Vagina (tissue), 2 donors: Measurements from ENCODE around the gene IYD. TPM values are rescaled to one million over a fixed set of nuclear protein-coding genes. Genes with fewer than 3 reads are reported as not detected.
A peak's percentile ranks its signal among the peaks of the same experiment; 100 is the strongest.

Experiments used
- DNase-seq, 2 donors: peaks; one replicate each; pipeline ENCODE4 v3.0.0-alpha.2; 2017; ENCODE audit errors: extremely low spot score in 2 of 2
- H3K27ac ChIP-seq: fragments of 200-600 bp; sonication (generic); one replicate; pipeline ENCODE4 v1.5.1; 2019
- H3K27me3 ChIP-seq: fragments of 200-600 bp; sonication (generic); one replicate; pipeline ENCODE4 v1.5.1; 2019
- H3K36me3 ChIP-seq, 2 donors: fragments of 200-600 bp; sonication (generic); one replicate each; pipeline ENCODE4 v1.5.1; 2017 to 2019
- H3K4me1 ChIP-seq: fragments of 200-600 bp; sonication (generic); one replicate; pipeline ENCODE4 v1.5.1; 2019
- H3K4me3 ChIP-seq, 2 donors: fragments of 200-600 bp; sonication (generic); 1 replicate in 1 of 2; 2 replicates in 1 of 2; pipeline ENCODE4 v1.5.1; 2016 to 2019
- H3K9me3 ChIP-seq: fragments of 200-600 bp; sonication (generic); one replicate; pipeline ENCODE4 v1.5.1; 2019
- POLR2A ChIP-seq, 2 donors: fragments of 450-650 bp; IDR thresholded peaks; one replicate each; pipeline ENCODE4 v1.6.1; 2017; ENCODE audit warnings: antibody characterized with exemption in 2 of 2, mild to moderate bottlenecking in 2 of 2, moderate library complexity in 2 of 2
- POLR2AphosphoS5 ChIP-seq, 2 donors: sonication (generic); formaldehyde crosslinking; IDR thresholded peaks; one replicate each; pipeline ENCODE4 v1.9.0; 2017; ENCODE audit warnings: antibody characterized with exemption in 2 of 2, mild to moderate bottlenecking in 2 of 2, low read depth in 1 of 2; ENCODE audit not compliant: insufficient read depth in 1 of 2
- intact Hi-C: fragments of 100-400 bp; cut with DNase I; formaldehyde crosslinking; loops from one replicate; pipeline ENCODE4 v1.15.1; 2023
- total RNA-seq: library from RNA; depleted of rRNA; stranded (reverse); fragments of >200 nt; gene quantifications from one replicate; pipeline ENCODE4 v1.2.3, GENCODE V29; 2016
- TF ChIP-seq, protein P1 (sequence below), 3 experiments: fragments of 450-650 bp in 2 of 3; fragments of 200-600 bp in 1 of 3; sonication (generic) in 1 of 3; IDR thresholded peaks; one replicate each; pipeline ENCODE4 v1.5.1; 2017 to 2019; ENCODE audit warnings: antibody characterized with exemption in 3 of 3, mild to moderate bottlenecking in 2 of 3, moderate library complexity in 2 of 3

IYD gene
- total RNA-seq, 1 donor from 2014 or later = not detected

DNA sequence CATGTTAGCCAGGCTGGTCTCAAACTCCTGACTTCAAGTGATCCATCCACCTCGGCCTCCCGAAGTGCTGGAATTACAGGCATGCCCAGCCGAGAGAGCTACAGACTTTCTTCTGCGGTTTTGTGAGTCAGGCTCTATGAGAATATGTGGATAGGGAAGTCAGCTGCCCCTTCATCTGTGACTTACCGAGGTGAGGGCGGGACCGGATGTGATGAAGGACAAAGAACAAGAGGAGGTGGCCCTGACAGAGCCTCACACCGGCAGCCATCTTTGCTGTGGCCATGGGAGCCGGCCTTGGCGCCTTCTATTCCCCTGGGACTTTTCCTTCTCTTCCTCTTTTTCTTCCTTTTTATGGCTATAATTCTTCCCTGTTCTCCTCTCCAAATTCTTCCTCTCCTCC lies 67.0 kb downstream of the IYD start:
- intact Hi-C loops = no loop called here
- TF ChIP-seq POLR2A (IDR thresholded peaks at IDR 0.05) = no peak
- TF ChIP-seq, protein P1, sequence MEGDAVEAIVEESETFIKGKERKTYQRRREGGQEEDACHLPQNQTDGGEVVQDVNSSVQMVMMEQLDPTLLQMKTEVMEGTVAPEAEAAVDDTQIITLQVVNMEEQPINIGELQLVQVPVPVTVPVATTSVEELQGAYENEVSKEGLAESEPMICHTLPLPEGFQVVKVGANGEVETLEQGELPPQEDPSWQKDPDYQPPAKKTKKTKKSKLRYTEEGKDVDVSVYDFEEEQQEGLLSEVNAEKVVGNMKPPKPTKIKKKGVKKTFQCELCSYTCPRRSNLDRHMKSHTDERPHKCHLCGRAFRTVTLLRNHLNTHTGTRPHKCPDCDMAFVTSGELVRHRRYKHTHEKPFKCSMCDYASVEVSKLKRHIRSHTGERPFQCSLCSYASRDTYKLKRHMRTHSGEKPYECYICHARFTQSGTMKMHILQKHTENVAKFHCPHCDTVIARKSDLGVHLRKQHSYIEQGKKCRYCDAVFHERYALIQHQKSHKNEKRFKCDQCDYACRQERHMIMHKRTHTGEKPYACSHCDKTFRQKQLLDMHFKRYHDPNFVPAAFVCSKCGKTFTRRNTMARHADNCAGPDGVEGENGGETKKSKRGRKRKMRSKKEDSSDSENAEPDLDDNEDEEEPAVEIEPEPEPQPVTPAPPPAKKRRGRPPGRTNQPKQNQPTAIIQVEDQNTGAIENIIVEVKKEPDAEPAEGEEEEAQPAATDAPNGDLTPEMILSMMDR (IDR thresholded peaks at IDR 0.05) = no peak
- TF ChIP-seq POLR2AphosphoS5 (IDR thresholded peaks at IDR 0.05; ENCODE audit: insufficient read depth in 1 of 2, low read depth in 1 of 2) = no peak
- H3K9me3 ChIP-seq = no peaks in the 10 kb centered on the region

DNA sequence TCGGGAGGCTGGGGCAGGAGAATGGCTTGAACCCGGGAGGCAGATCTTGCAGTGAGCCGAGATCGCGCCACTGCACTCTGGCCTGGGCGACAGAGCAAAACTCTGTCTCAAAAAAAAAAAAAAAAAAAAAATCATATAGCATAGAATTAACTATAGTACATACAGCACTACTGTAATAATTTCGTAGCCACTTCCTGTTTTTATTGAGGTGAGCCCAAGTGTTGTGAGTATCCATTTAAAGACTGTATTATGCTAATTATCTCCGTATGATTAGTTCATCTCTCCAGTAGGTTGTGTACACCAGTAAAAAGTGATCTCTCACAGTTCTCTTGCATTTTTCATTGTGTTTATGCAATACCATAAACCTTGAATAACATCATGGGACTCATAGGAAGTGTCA lies 70.6 kb downstream of the IYD start:
- DNase-seq = no peak
- Histone ChIP-seq H3K9me3 (no peaks in the 10 kb centered on the region), H3K4me3 (no peak overlapping the region), H3K27me3 (no peaks in the 10 kb centered on the region), H3K27ac (no peak overlapping the region), H3K4me1 (no peaks in the 10 kb centered on the region), H3K36me3 (no peaks in the 10 kb centered on the region)
- intact Hi-C loops = no loop called here
- TF ChIP-seq, protein P1 (IDR thresholded peaks at IDR 0.05) = no peak
- TF ChIP-seq POLR2AphosphoS5 (IDR thresholded peaks at IDR 0.05; ENCODE audit: insufficient read depth in 1 of 2, low read depth in 1 of 2) = no peak
- TF ChIP-seq POLR2A (IDR thresholded peaks at IDR 0.05) = no peak

More for the DNA sequence above, 67.0 kb downstream of the IYD start:
- DNase-seq = no peak
- Histone ChIP-seq H3K27ac (no peak overlapping the region), H3K4me3 (no peak overlapping the region), H3K36me3 (no peaks in the 10 kb centered on the region), H3K27me3 (no peaks in the 10 kb centered on the region), H3K4me1 (no peaks in the 10 kb centered on the region)

DNA sequence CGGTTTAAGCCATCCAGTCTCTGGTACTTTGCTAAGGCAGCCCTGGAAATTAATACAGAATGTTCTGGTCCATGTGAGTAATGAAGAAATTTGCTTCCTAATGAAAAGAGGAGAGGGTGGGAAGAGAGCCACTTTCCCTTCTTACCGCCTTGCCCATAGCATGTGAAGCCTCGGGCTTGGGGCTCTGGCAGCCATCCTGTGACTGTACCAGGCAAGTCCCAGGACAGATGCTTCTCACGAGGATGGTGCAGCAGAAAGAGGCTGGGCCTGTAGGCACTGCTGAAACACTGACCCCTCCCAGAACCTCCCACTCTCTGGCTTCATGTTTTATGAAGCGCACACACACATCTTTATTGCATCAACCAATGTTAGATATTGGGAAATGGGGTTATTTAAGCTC lies 74.8 kb downstream of the IYD start:
- H3K27me3 ChIP-seq = no peaks in the 10 kb centered on the region
- intact Hi-C loops = no loop called here
- H3K27ac ChIP-seq = peak overlapping the region; percentile 26
- H3K9me3 ChIP-seq = no peaks in the 10 kb centered on the region
- no peaks in the 10 kb centered on the region for H3K36me3 ChIP-seq
- no peak overlapping the region for H3K4me3 ChIP-seq
- H3K4me1 ChIP-seq = no peaks in the 10 kb centered on the region
- no peak for TF ChIP-seq POLR2A (IDR thresholded peaks at IDR 0.05)
- TF ChIP-seq, protein P1 (IDR thresholded peaks at IDR 0.05) = no peak
- TF ChIP-seq POLR2AphosphoS5 (IDR thresholded peaks at IDR 0.05; ENCODE audit: insufficient read depth in 1 of 2, low read depth in 1 of 2) = peak in 1 of 2 donors; percentile 72
- DNase-seq = peak in 1 of 2 donors; percentile 88

DNA sequence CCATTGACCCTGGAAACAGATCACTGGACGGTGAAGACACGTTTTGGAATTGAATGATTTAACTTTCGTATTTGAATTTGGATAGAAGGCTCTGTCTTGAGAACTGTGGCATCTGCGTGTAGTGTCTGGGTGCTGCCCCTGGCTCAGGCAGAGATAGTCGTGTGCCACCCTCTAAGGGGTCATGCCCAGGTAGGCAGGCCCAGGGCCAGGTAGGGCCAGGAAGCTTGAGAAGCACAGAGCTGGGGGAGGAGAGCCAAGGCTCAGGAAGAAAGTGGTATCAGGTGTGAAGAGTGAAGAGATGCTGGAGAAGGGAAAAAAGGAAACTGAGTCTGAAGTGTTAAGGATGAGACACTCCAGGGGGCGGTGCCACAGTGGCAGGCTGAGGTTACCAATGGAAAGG lies 75.5 kb downstream of the IYD start:
- intact Hi-C loops = no loop called here
- no peaks in the 10 kb centered on the region for H3K36me3 ChIP-seq
- no peaks in the 10 kb centered on the region for H3K4me1 ChIP-seq
- H3K27ac ChIP-seq = no peak overlapping the region
- TF ChIP-seq, protein P1 (IDR thresholded peaks at IDR 0.05) = no peak
- no peak for TF ChIP-seq POLR2AphosphoS5 (IDR thresholded peaks at IDR 0.05; ENCODE audit: insufficient read depth in 1 of 2, low read depth in 1 of 2)
- no peak for TF ChIP-seq POLR2A (IDR thresholded peaks at IDR 0.05)
- no peaks in the 10 kb centered on the region for H3K9me3 ChIP-seq
- no peak overlapping the region for H3K4me3 ChIP-seq
- no peaks in the 10 kb centered on the region for H3K27me3 ChIP-seq
- peak in 1 of 2 donors; percentile 77 for DNase-seq

DNA sequence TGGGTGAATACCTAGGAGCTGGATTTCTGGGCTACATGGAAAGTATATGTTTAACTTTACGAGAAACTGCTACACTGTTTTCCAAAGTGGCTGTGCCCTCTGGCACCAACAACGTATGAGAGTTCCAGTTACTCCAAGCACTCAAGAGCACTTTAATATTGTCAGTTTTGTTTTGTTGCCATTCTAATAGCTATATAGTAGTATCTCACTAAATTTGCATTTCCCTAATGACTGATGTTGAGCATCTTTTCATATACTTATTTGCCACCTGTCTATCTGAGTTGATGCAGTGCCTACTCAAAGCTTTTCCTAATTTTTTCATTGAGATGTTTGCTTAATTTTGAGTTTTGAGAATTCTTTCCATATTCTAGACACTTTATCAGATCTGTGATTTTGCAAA lies 76.7 kb downstream of the IYD start:
- Histone ChIP-seq H3K9me3 (no peaks in the 10 kb centered on the region), H3K27me3 (no peaks in the 10 kb centered on the region), H3K36me3 (no peaks in the 10 kb centered on the region), H3K4me1 (no peaks in the 10 kb centered on the region), H3K4me3 (no peak overlapping the region), H3K27ac (no peak overlapping the region)
- intact Hi-C loops = no loop called here
- DNase-seq = peak in 1 of 2 donors; percentile 13
- no peak for TF ChIP-seq POLR2AphosphoS5 (IDR thresholded peaks at IDR 0.05; ENCODE audit: insufficient read depth in 1 of 2, low read depth in 1 of 2)
- TF ChIP-seq POLR2A (IDR thresholded peaks at IDR 0.05) = no peak
- TF ChIP-seq, protein P1 (IDR thresholded peaks at IDR 0.05) = no peak
